Measurements from ENCODE around the gene TBC1D22A. TPM values are rescaled to one million over a fixed set of nuclear protein-coding genes. Genes with fewer than 3 reads are reported as not detected.

Gene TBC1D22A
- total and polyA plus RNA-seq, 2 experiments from 2014 or later = 16.6 to 18.5 TPM

GRCh38 chr22:46809153-46809885 is 46.9 kb downstream of the TBC1D22A start:
- Histone ChIP-seq H3K36me3 (no peaks in the 10 kb centered on the region), H3K9me3 (ENCODE audit: low read depth) (no peaks in the 10 kb centered on the region), H3K27ac (no peak overlapping the region), H3K4me3 (no peak overlapping the region), H3K27me3 (no peaks in the 10 kb centered on the region), H3K4me1 (ENCODE audit: low read depth) (peaks cover 3% of the 10 kb centered on the region)
- DNase-seq (ENCODE audit: low read depth in 1 of 2, low spot score in 1 of 2) = no peak
- no peak for TF ChIP-seq CTCF (IDR thresholded peaks at IDR 0.05; ENCODE audit: low read depth, low read length)

- DNase-seq (ENCODE audit: low read depth in 1 of 2, low spot score in 1 of 2) = no peak
Measured at GRCh38 chr22:46810856-46811786, 48.7 kb downstream of the TBC1D22A start.

GRCh38 chr22:46812034-46812605 is 49.7 kb downstream of the TBC1D22A start:
- H3K4me1 ChIP-seq (ENCODE audit: low read depth) = no peaks in the 10 kb centered on the region
- no peak overlapping the region for H3K4me3 ChIP-seq
- H3K36me3 ChIP-seq = no peaks in the 10 kb centered on the region
- TF ChIP-seq CTCF (IDR thresholded peaks at IDR 0.05; ENCODE audit: low read depth, low read length) = no peak
- no peak overlapping the region for H3K27ac ChIP-seq
- no peaks in the 10 kb centered on the region for H3K9me3 ChIP-seq (ENCODE audit: low read depth)
- no peaks in the 10 kb centered on the region for H3K27me3 ChIP-seq
- no peak for DNase-seq (ENCODE audit: low read depth in 1 of 2, low spot score in 1 of 2)

More at GRCh38 chr22:46810856-46811786, 48.7 kb downstream of the TBC1D22A start:
- H3K27ac ChIP-seq = no peak overlapping the region
- no peak overlapping the region for H3K4me3 ChIP-seq
- no peaks in the 10 kb centered on the region for H3K27me3 ChIP-seq
- no peaks in the 10 kb centered on the region for H3K36me3 ChIP-seq
- no peaks in the 10 kb centered on the region for H3K9me3 ChIP-seq (ENCODE audit: low read depth)
- no peak for TF ChIP-seq CTCF (IDR thresholded peaks at IDR 0.05; ENCODE audit: low read depth, low read length)
- no peaks in the 10 kb centered on the region for H3K4me1 ChIP-seq (ENCODE audit: low read depth)

- no peak overlapping the region for H3K4me3 ChIP-seq
Measured at GRCh38 chr22:46812788-46813187, 50.3 kb downstream of the TBC1D22A start.

More at GRCh38 chr22:46812788-46813187, 50.3 kb downstream of the TBC1D22A start:
- Histone ChIP-seq H3K4me1 (ENCODE audit: low read depth) (no peaks in the 10 kb centered on the region), H3K9me3 (ENCODE audit: low read depth) (no peaks in the 10 kb centered on the region), H3K27me3 (no peaks in the 10 kb centered on the region), H3K27ac (no peak overlapping the region), H3K36me3 (no peaks in the 10 kb centered on the region)
- DNase-seq (ENCODE audit: low read depth in 1 of 2, low spot score in 1 of 2) = no peak
- no peak for TF ChIP-seq CTCF (IDR thresholded peaks at IDR 0.05; ENCODE audit: low read depth, low read length)

All from cardiac muscle cell (in vitro differentiated cells and primary cell).